Measurements from ENCODE around the gene CHRND.

CHRND gene

GRCh38 chr2:232533944-232534710 lies 8.2 kb downstream of the CHRND start:
- no peak overlapping the region for H3K27ac ChIP-seq
- TF ChIP-seq, protein P1, sequence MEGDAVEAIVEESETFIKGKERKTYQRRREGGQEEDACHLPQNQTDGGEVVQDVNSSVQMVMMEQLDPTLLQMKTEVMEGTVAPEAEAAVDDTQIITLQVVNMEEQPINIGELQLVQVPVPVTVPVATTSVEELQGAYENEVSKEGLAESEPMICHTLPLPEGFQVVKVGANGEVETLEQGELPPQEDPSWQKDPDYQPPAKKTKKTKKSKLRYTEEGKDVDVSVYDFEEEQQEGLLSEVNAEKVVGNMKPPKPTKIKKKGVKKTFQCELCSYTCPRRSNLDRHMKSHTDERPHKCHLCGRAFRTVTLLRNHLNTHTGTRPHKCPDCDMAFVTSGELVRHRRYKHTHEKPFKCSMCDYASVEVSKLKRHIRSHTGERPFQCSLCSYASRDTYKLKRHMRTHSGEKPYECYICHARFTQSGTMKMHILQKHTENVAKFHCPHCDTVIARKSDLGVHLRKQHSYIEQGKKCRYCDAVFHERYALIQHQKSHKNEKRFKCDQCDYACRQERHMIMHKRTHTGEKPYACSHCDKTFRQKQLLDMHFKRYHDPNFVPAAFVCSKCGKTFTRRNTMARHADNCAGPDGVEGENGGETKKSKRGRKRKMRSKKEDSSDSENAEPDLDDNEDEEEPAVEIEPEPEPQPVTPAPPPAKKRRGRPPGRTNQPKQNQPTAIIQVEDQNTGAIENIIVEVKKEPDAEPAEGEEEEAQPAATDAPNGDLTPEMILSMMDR (conservative IDR thresholded peaks at IDR 0.05) = no peak

- TF ChIP-seq, protein P1 (conservative IDR thresholded peaks at IDR 0.05) = no peak
Observed at GRCh38 chr2:232534940-232535651, 9.1 kb downstream of the CHRND start.

DNA sequence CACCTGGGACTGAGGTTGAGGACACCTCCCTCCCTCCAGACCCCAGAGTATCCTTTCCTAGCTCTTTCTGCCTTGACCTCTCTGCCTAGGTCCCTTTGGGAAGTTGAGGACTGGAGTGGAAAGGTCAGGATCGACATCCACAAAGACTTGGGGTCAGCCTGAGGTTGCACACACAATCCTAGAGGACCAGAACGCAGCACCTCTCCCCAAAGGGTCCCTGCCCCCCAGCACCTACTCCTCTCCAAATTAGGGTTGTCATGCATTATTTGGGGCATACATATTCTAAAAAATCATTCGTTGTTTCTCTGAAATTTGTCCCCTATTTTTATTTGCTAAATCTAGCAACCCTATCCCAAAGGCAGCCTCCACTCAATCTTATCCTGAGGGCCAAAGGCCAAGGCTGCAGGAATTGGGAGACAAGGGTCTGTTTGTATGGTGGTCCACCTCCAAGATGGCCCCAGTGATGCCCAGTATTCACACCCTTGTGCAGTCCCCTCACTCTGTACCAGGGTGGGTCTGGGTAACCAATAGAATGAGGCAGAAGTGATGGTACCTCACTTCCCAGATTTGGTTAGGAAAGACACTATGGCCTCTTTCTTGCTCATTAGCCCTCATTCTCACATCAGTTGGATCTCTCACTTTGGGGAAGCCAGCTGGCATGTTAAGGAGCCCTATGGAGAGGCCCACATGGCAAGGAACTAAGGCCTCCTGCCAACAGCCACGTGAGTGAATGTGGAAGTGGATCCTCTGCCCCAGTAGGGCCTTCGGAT lies 10.0 kb downstream of the CHRND start:
- TF ChIP-seq, protein P1 (conservative IDR thresholded peaks at IDR 0.05) = no peak
- H3K27ac ChIP-seq = no peak overlapping the region

More at GRCh38 chr2:232534940-232535651, 9.1 kb downstream of the CHRND start:
- no peak overlapping the region for H3K27ac ChIP-seq

GRCh38 chr2:232537079-232537478 lies 11.1 kb downstream of the CHRND start:
- TF ChIP-seq, protein P1 (conservative IDR thresholded peaks at IDR 0.05) = peak; percentile 23; the same call in 1 of the 2 replicates
- no peak overlapping the region for H3K27ac ChIP-seq

GRCh38 chr2:232537499-232537898 lies 11.5 kb downstream of the CHRND start:
- TF ChIP-seq, protein P1 (conservative IDR thresholded peaks at IDR 0.05) = no peak
- no peak overlapping the region for H3K27ac ChIP-seq

DNA sequence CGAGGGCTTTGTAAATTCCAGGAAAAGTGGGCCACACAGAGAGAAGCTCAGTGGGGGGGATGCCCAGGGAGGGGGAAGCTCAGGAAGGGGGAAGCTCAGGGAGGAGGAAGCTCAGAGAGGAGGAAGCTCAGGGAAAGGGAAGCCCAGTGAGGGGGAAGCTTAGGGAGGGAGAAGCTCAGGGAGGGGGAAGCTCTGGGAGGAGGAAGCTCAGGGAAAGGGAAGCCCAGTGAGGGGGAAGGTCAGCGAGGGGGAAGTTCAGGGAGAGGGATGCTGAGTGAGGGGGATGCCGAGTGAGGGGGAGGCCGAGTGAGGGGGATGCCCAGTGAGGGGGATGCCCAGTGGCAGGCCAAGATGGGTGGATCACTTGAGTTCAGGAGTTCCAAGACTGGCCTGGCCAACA lies 12.7 kb downstream of the CHRND start:
- H3K27ac ChIP-seq = no peak overlapping the region
- TF ChIP-seq, protein P1 (conservative IDR thresholded peaks at IDR 0.05) = no peak
